Kidney capillary endothelial cell (primary cell): ENCODE measurements around the gene NHS.

Source experiments
- DNase-seq: peaks from one replicate; pipeline ENCODE4 v3.0.0-alpha.2; 2018; ENCODE audit warnings: low spot score

NHS gene

DNA sequence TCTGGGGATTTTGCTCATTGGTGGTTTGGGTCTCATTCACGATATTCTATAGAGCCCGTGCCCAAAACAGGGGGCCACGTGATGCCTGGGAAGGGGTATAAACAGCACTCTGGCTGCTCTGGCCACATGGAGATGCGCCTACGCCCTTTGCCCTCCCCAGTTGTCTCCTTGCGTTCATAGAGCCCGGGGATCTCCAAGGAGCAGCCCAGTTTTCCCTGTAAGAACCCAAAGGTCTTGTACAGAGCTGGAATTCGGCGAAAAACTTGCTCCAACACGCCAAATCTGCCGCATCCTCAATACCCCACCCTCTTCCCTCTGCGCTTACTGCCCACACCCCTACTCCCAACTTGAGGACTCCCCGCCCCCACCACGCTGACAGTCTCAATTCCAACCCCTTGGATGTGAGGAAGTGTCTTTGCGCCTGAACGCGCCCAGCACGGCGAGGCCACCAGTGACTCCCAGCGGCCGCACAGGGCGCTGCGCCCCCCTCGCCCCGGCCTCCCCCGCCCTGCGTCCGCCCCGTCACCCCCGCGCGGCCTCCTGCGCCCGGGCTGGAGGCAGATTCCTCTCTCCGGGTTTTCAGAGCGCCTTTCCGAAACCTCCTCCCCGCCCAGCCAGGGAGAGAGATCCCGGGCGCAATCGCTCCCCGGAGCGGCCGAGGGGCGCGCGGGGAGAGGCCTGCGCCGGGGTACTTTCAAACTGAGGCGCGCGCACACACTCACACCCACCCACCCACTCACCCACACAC, at the start of gene NHS:
Gene NHS, plus strand, starts transcription at position 582 of the 748 bp plus-strand sequence. CDS start 558 bp downstream, outside the sequence.
- DNase-seq = peak; percentile 36

DNA sequence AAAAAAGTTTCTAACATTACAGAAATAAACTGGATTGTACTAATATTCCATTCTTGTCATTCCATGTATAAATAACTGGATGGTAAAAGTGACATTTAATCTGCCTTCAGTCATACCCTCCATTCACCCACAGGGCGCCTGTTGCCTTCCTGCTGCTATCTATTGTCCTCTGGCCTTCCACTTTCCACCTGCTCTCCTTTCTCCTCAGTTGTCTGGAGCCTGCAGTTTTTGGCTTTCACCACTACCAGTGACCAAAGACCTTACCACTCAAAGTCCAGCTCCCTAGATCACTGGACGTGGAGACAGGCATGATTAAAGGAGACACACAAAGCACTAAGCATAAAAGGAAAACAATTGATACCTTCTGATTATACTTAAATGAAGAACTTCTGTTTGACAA, 46.2 kb upstream of the NHS start:
- DNase-seq = no peak

DNA sequence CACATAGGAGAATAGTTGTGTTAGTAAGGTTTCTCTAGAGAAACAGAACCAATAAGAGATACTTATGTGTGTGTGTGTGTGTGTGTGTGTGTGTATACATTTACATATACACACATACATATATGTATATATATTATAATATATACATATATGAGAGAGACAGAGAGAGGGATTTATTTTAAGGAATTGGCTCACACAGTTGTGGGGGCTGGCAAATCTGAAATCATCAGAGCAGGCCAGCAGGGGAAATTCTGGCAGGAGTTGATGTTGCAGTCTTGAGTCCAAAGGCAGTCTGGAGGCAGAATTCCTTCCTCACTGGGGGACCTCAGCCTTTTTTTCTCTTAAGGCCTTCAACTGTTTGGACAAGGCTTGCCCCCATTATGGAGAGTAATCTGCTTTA, 38.6 kb upstream of the NHS start:
- no peak for DNase-seq

DNA sequence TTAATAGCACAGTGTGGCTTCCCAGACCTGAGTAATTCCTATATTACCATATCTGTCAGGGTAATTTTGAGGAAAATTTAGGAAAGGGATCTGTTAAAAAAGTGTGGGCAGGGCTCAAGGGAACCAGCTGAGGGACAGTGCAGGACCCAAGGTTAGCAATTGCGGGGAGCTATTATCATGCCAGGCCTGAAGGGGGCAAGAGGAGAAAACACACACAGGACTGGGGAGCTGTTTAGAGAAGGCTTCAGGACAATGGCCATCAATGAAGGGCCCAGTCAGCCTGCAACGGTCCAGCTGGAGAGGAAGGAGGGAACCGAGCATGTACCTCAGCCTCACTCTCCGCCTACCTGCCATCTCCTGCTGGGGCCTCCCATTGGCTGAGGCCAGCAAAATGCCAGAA, 19.0 kb upstream of the NHS start:
- no peak for DNase-seq

DNA sequence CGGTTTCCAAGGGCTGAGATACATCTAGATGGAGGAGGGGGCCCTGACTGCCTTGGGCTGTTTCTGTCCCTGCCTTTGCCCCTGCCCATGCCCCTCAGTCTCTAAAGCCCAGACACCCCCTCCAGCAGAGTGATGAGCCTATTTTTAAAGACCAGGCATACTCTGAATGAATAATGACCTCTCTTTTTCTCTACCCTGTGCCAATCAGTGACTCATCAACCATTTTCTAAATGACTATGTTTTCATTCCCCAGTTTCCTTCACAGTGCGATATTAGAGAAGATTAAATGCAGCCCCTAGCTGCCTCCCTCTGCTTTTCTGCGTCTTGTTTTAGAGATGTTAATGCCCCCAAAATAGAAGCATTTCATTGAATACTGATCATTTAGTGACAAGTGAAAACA, 15.5 kb upstream of the NHS start:
- no peak for DNase-seq

DNA sequence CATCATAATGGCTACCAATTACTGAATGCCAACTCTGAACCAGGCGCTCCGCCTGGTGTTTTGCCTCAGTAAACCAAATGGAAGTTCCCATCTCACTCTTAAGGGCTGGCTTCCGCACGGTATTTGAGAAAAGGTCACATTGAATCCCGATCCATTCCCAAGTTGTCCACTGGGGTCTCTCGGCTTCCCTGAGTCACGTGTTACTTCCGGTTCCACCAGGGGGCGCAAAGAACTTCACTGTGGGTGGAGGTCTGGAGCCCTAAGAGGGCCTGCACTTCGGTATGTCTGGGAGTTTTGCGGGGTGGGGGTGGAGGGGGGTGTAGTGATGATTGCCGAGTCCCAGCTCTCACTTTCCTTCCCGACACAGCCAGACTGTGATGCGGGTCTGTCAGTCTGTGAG, 13.4 kb upstream of the NHS start:
- no peak for DNase-seq

DNA sequence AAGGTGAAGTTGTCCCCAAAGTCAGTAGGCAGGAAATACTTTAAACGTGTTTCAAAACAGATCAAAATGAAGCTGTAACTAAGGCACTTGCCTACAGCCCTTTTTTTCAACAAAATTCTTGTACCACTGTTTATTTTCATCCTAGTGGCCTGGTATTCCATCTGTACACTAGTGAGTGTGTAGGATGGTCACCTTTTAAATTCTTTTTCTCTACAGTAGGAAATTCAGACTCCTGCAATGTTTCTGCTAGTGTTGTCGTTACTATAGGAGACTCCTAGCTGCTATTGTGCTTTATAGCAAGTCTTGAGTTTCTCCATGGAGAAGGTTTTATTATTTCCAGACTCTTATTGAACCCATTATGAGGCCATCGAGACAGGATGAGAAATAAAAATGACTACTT, 7.0 kb upstream of the NHS start:
- DNase-seq = no peak

DNA sequence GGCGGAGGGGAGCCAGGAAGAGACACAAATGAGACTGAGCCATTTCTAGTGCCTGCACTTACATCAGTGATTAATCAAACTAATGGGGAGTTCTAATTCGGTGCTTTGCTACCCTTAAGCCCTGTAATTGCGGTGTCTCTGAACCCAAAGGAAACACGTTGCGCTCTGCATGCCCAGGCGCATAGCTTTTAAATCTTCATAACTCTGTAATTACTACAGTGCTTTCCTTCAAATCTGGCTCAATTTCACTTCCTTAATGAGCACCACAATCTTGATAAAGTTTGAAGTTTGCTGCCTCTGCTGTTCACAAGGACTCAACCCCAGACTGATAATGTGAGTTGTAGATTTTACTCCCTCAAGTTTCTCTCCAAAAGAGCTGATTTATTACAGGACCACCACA, 5.7 kb upstream of the NHS start:
- DNase-seq = no peak

DNA sequence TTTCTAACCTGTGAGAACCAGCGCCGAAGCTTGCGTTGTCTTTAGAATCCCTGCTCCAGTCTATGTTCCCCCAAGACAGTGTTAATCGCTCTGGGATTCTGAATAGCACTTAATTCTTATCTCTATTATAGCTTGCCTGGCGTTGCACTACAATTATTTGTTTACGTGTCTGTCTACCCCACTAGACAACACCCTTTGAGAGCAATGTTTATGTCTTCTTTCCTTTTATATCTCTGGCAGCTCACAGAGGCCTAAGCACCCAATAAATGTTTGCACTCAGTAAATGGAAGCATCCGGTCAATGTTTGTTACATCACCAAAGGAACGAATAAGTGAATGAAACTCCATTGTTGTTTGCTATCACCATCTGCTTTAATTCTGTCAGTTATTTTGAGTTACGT, 4.8 kb upstream of the NHS start:
- no peak for DNase-seq

DNA sequence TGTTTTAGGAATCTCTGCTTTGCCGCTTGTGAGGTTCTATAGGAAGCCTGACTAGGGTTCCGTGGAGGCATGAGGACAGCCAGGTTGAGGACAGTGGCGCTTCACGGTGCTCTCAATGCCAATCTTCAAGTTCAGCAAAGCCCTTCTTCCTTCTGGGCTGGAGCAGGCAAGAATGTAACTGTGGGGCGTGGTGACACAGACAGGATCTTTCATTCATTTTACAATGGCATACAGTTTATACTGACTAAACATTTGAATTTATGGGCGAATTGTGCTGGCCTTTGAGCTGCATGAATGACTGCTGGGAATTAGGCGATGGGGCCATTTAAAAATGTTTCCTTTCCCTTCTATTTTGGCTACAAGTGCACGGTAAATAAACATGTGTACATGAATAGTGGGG, 2.9 kb upstream of the NHS start:
- DNase-seq = no peak

DNA sequence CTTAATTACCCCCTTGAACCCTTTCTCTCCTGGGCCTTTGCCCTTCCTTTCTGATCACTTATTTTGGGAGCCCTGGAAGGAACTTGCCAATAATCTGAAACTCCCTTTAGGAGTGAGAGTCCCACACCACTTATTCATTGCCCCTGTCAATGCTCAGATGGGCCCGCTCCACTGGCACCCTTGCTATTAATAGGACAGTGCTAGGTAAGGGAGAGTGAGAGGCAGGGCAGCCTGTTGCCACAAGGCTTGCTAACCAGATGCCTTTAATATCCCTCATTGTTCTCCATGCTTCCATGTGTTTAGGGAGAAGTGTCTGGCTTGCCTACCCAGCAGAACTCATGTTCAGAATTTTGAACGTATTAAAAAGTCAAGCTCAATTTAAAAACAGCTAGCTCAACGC, 1.7 kb upstream of the NHS start:
- DNase-seq = no peak

DNA sequence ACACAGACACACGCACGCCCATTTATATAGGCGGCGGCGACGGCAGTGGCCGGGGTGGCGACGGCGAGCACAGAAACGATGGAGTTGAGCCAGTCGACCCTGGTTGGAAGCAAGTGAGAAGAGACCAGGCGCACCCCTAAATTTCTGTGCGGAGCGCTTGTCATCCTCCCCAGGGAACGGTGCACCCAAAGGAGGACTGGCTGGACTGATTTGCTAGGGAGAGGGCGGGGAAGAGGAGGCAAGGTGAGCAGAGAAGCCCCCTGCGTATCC, 302 bp downstream of the NHS start:
- DNase-seq = no peak

DNA sequence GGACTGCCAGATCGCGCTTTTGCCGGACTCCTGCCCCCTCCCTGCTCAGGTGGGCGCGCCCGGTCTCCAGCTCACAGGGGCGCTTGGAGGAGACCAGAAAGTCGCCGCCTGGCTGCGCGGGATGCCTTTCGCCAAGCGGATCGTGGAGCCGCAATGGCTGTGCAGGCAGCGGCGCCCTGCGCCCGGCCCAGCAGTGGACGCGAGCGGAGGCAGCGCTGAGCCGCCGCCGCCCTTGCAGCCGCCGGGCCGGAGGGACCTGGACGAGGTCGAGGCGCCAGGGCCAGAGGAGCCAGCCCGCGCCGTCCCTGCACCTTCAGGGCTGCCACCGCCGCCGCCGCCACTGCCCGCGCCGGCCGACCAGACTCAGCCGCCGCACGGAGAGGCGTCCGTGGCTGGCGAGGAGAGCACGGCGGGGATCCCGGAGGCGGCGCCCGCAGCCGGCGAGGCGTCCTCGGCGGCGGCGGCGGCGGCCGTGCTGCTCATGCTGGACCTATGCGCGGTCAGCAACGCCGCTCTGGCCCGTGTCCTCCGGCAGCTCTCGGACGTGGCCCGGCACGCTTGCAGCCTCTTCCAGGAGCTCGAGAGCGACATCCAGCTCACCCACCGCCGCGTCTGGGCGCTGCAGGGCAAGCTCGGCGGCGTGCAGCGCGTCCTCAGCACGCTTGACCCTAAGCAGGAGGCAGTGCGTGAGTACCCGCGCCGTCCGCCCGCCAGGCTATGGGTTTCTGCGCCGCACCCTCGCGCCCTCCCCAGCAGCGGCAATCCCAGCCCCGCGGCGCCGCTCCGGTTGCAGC, 834 bp downstream of the NHS start:
- no peak for DNase-seq

DNA sequence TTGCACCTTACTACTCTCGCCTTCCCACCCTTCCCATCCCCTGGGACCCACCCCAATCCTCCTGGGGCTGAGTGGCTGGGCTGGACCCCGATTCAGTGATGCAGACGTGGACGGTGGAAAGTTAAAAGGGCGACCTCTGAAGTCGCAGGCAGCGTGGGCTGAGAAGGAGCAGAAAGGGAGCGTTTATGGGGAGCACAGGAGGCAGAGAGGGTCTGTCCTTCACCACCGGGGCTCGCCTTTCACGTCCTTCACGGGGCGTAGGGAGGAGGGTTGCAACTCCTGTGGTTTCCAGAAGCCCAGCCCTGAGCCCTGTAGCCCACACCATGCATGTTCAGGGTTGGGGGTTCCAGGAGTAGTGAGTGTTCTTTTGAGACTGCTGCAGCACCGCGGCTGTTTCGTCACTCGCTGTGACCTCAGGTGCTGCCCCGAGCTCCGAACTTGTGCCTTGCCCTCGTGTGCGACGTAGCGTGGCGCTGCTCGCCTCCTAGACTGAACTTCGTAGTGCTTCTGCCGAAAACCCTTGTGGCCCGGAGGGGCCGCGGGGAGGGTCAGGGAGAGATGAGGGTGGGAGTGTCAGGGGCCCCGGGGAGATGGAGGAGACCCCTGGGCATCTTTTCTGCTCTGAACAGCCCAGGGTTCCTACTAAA, 1.6 kb downstream of the NHS start:
- DNase-seq = no peak

DNA sequence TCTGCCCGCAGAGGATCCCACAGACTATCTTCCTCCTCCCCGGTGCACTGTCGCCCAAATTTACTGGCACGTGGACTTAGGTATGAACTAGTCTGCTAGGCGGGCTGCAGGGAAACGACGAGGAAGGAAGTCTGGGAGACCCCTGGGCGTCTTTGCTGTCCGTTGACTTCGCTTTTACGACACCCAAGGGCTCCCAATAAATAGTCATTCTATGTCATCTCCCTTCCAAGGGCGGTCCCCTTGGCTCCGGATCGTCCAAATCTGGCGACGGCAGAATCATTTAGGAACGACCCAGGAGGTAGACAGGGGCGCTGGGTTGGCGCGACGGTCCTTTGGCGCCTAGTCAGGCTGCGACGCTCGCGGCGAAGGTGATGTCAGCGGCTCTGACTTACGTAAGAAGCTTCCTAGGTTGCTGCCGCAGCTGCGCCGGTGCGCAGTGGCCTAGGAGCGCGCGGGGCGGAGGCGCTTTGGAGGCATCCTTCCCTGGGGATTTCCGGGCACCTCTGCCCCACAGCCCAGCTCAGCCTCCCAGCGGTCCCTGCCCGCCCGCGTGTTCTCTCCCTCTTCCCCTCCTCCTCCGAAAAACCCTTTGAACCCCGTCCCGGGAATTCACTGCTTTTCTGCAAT, 2.2 kb downstream of the NHS start:
- DNase-seq = no peak

DNA sequence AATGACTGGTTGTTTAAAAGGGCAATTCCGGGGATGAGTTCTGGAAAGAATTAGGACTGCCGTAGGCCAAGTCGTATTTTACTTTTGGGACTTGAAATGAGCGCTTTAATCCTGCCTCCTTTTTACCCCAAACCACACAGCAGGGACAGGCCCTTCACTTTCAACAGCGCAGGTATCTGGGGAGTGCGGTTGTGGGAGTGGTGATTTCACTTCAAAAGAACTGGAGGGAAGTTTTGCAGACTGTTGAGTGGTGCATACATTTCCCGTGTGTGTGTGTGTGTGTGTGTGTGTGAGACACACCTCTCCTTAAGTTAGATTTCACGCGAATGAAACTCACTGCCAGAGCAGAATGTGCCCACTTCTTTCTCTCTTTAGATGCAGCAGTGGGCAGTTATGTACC, 2.8 kb downstream of the NHS start:
- DNase-seq = no peak

DNA sequence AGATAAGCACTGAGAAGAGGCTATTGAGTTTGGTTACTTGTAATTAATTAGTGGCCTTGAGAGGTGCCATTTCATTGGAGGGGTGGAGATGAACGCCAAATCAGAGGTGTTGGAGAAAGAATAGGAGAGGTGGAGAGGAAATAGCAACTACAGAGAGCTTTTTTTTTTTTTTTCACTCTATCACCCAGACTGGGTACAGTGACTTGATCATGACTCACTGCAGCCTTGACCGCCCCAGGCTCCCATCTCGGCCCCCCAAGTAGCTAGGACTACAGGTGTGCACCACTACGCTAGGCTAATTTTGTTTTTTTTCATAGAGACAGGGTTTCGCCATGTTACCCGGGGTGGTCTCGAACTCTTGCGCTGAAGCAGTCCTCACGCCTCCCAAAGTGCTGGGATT, 5.2 kb downstream of the NHS start:
- no peak for DNase-seq

DNA sequence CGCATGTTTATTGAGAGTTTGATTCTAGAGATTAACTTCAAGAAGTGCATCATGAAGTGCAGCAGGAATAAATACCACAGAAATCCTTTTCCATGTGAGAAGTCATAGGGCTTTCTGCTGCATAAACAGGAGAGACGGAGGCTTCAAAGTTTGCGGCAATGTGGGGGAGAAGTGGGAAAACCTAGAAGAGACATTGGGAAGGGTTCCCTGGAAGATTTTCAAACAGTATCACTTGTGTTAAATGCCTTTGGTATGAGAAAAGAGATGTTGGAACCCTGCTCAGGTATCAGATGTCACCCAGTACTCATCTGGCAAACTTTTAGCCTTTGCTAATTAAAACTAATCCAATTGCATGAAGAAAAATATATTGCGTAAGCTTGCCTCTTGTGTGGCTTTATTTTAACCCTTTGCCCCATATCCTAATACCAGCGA, 15.4 kb downstream of the NHS start:
- no peak for DNase-seq

DNA sequence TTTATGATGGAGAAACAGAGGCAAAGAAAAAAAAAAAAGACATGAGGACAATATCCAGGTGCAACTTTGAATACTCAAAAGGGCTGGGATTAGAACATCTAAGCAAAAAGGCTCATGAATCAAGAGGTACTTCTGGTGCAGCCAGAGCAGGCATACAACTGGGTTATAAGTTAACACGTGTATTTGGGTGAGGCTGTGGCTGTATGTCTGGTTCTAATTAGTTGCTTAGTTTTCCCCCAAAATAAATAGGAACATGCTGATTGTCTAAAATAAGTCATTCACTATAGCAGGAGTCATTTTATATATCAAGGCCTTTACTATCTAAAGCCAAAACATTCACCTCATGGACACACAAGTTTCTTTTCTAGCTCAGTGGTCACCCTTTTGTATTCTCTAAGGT, 20.2 kb downstream of the NHS start:
- DNase-seq = no peak

DNA sequence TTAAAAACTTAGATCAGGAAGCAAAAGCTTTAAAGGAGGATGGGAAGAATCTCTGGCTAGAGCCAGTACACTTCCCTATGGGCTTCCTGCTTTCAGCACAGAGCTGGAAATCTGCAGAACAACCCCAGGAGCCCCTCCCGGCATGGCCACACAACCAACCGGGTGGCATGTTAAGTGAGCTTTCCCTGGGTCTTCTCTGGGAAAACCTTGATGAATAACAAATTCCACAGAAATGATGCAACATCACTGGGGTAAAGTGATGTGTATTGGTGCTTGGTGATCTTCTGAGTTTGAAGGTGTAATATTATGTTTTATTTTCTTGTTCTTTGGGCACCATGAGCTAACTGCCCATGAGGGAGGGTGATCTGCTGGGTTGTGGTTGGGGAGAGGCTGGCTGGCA, 22.1 kb downstream of the NHS start:
- no peak for DNase-seq

DNA sequence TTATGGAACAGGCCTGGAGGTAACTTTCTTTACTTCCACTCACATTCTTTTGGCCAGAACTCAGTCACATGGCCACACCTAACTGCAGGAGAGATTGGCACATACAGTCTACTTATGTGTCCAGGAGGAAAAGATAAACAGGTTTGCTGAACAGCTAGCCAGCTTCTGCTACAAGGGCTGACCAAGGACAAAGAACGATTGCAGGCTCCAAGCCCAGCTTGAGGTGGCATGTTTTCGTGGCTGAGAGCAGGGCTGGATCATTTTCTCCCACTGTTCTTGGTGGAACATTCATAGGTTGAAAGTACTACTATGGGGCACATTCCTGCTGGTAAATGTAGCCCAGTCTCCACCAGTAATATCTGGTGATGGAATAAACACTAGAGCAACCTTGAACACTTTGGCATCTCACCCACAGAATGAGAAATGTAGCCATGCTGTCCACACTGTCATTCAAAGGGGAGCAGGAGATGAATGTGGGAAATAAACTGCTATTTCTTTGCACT, 28.2 kb downstream of the NHS start:
- DNase-seq = no peak

DNA sequence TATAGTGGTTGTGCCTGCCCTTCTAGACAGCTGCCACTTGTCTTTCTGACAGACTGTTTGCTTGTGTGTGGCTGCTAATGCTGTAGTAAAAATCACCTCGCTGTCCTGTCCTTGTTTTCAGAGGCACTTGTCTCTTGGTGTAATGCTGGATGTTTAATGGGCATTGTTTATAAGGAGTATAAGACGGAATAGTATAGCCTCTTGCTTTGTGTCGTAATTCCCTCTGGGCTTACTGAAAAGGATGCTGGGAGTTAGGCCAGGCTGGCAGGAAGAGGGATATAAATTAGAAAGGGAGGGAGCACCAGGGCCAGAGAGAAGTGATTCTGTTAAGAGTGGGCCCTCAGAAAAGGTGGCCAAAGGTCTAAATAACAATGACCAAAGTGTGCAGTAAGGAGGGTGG, 29.0 kb downstream of the NHS start:
- DNase-seq = no peak
